ENCODE data around the gene RUSF1.

DNA sequence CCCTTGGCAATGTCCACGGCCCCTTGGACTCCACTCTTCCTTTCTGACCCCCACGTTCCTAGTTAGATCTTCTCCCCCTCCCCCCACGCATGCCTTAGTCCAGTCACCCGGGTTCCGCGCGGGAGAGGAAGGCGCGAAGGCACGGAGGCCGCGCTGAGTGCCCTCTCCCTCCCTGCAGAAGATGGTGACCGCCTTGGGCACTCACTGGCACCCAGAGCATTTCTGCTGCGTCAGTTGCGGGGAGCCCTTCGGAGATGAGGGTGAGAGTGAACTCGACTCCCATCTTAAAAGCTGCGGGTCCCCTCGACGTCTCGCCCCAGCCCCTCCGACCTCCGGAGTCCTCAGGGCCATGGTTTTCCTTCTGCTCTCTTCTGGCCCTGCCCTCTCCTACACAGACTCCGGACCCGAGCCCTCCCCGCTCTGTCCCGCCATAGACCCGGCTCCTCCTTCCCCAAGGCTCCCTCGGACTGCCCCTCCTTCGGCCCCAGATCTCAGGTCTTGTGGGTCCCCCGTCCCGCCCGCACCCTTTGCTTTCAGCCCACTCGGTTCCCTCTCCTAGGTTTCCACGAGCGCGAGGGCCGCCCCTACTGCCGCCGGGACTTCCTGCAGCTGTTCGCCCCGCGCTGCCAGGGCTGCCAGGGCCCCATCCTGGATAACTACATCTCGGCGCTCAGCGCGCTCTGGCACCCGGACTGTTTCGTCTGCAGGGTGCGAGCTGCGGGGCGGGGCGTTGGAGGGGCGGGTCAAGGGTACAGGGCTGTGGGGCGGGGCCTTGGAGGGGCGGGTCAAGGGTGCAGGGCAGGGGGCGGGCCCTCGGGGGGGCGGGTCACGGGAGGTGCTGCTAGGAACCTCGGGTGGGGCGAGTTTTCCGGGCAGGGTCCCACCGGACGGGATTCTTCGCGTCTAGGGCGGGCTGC is 31.6 kb downstream of the RUSF1 start:
- TF ChIP-seq, protein P1, sequence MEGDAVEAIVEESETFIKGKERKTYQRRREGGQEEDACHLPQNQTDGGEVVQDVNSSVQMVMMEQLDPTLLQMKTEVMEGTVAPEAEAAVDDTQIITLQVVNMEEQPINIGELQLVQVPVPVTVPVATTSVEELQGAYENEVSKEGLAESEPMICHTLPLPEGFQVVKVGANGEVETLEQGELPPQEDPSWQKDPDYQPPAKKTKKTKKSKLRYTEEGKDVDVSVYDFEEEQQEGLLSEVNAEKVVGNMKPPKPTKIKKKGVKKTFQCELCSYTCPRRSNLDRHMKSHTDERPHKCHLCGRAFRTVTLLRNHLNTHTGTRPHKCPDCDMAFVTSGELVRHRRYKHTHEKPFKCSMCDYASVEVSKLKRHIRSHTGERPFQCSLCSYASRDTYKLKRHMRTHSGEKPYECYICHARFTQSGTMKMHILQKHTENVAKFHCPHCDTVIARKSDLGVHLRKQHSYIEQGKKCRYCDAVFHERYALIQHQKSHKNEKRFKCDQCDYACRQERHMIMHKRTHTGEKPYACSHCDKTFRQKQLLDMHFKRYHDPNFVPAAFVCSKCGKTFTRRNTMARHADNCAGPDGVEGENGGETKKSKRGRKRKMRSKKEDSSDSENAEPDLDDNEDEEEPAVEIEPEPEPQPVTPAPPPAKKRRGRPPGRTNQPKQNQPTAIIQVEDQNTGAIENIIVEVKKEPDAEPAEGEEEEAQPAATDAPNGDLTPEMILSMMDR (conservative IDR thresholded peaks at IDR 0.05 in 1 of 2, IDR thresholded peaks at IDR 0.05 in 1 of 2; ENCODE audit: extremely low read depth in 1 of 2, insufficient read depth in 1 of 2, low read depth in 1 of 2, low read length in 2 of 2): no peak
- TF ChIP-seq EZH2 (IDR thresholded peaks at IDR 0.05; ENCODE audit: borderline replicate concordance, low read length): no peak

Data from mammary epithelial cell (primary cell).